ENCODE measurements around the gene ELMO2. TPM values are rescaled to one million over a fixed set of nuclear protein-coding genes. Genes with fewer than 3 reads are reported as not detected.

The ELMO2 gene
- total RNA-seq, 1 donor from 2014 or later = 45.6 TPM

DNA sequence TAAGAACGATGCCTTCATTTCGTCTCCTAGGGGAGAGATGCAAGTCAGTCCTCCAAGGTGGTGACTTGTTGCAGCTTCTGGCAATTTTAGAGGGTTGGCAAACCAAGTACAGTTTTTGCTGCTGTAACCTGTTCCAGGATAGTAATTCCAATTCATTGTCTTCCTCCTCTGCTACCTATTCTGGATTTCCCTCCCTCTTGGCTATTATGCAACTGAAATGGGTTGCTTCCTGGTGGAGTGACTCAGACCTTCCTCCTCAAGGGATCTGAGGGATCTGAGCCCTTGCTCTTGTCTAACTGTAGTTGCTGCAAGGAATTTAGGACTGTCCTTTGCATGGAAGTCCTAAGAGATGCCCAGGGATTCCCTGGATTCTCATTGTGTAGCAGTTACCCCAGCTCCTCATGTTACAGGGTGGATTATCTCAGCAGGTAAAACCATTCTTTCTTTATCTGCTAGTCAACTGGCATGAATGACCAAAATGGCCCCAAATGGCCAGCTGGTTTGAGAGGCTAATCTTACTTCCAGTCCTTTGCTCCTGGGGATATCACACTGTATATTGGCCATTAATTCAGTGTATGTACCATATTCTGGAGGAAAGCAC, 17.6 kb upstream of the ELMO2 start:
- ATAC-seq (ENCODE audit: low read depth) = no peak
- H3K27me3 Mint-ChIP-seq = peaks cover 41% of the 10 kb centered on the region
- CTCF ChIA-PET = no interaction called here

DNA sequence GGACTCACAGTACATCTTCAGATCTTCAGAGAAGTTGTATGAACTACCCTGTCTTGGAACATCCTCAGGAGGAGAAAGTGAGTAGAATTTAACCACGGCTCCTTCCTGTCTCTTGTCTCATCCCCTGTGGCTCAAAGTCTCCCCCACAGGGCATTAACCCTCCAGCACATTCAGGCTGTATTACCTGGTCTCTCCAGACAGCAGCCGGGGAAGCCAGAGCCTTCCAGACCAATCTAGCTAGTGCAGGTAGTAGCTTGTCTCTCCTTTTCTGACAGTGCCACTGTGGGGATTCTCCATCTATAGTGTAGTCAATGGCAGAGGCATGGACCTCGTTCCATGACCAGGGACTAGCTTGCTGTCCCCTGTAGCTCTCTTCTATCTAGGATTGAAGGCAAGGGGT, 16.9 kb upstream of the ELMO2 start:
- H3K36me3 Mint-ChIP-seq (ENCODE audit: low read depth) = no peaks in the 10 kb centered on the region
- no peak for ATAC-seq (ENCODE audit: low read depth)

More for the DNA sequence above, 17.6 kb upstream of the ELMO2 start:
- TF ChIP-seq, protein P1, sequence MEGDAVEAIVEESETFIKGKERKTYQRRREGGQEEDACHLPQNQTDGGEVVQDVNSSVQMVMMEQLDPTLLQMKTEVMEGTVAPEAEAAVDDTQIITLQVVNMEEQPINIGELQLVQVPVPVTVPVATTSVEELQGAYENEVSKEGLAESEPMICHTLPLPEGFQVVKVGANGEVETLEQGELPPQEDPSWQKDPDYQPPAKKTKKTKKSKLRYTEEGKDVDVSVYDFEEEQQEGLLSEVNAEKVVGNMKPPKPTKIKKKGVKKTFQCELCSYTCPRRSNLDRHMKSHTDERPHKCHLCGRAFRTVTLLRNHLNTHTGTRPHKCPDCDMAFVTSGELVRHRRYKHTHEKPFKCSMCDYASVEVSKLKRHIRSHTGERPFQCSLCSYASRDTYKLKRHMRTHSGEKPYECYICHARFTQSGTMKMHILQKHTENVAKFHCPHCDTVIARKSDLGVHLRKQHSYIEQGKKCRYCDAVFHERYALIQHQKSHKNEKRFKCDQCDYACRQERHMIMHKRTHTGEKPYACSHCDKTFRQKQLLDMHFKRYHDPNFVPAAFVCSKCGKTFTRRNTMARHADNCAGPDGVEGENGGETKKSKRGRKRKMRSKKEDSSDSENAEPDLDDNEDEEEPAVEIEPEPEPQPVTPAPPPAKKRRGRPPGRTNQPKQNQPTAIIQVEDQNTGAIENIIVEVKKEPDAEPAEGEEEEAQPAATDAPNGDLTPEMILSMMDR (IDR thresholded peaks at IDR 0.05) = no peak
- no peaks in the 10 kb centered on the region for H3K36me3 Mint-ChIP-seq (ENCODE audit: low read depth)
- intact Hi-C loops (cut with micrococcal nuclease) = no loop called here
- no peaks in the 10 kb centered on the region for H3K4me1 Mint-ChIP-seq
- H3K4me3 Mint-ChIP-seq = no peak overlapping the region
- H3K27ac Mint-ChIP-seq = no peak overlapping the region
- no peak for DNase-seq
- POLR2A ChIA-PET = no interaction called here
- no peaks in the 10 kb centered on the region for H3K9me3 Mint-ChIP-seq

DNA sequence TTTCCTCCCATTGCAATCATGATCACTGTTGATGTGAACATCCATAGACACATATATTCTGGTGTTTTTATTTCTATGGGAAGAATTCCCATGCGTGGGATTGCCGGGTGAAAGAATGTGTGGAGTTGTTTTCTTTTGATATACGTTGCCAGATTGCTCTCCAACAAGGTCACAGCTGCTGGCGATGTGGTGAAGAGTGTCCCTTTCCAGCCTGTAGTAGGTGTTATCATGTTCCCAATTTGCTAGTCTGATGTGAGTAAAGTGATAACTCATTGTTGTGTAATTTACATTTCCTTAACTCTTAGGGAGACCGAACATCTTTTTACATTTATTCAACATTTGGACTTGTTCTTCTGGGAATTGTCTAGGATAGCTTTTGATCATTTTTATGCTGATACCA, 14.5 kb upstream of the ELMO2 start:
- ChIA-PET CTCF (no interaction called here), POLR2A (no interaction called here)
- H3K9me3 Mint-ChIP-seq = peaks cover 6% of the 10 kb centered on the region
- no peaks in the 10 kb centered on the region for H3K36me3 Mint-ChIP-seq (ENCODE audit: low read depth)
- H3K27ac Mint-ChIP-seq = no peak overlapping the region
- TF ChIP-seq, protein P1 (IDR thresholded peaks at IDR 0.05) = no peak
- peaks cover 36% of the 10 kb centered on the region for H3K27me3 Mint-ChIP-seq
- ATAC-seq (ENCODE audit: low read depth) = no peak
- H3K4me1 Mint-ChIP-seq = no peaks in the 10 kb centered on the region
- DNase-seq = no peak
- H3K4me3 Mint-ChIP-seq = no peak overlapping the region
- intact Hi-C loops (cut with micrococcal nuclease) = no loop called here

More for the DNA sequence above, 16.9 kb upstream of the ELMO2 start:
- Mint-ChIP-seq H3K4me3 (no peak overlapping the region), H3K4me1 (no peaks in the 10 kb centered on the region), H3K27me3 (peaks cover 44% of the 10 kb centered on the region), H3K27ac (no peak overlapping the region), H3K9me3 (no peaks in the 10 kb centered on the region)
- ChIA-PET POLR2A (no interaction called here), CTCF (no interaction called here)
- DNase-seq = no peak
- intact Hi-C loops (cut with micrococcal nuclease) = no loop called here
- TF ChIP-seq, protein P1 (IDR thresholded peaks at IDR 0.05) = no peak

DNA sequence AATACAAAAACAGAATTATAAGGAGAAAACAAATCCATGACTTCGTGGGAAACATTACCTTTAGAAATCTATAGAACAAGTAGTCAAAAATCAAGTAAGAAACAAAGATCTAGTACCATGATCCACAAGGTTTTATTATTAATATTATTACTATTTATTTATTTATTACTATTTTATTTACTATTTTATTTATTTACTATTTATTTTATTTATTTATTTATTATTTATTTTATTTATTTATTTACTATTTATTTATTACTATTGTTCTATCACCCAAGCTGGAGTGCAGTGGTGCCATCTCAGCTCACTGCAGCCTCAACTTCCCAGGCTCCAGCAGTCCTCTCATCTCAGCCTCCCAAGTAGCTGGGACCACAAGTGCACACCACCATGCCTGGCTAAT, 13.5 kb upstream of the ELMO2 start:
- ChIA-PET POLR2A (no interaction called here), CTCF (no interaction called here)
- no peaks in the 10 kb centered on the region for H3K4me1 Mint-ChIP-seq
- ATAC-seq (ENCODE audit: low read depth) (no peak), DNase-seq (no peak)
- no peak overlapping the region for H3K4me3 Mint-ChIP-seq
- H3K36me3 Mint-ChIP-seq (ENCODE audit: low read depth) = no peaks in the 10 kb centered on the region
- H3K27ac Mint-ChIP-seq = no peak overlapping the region
- TF ChIP-seq, protein P1 (IDR thresholded peaks at IDR 0.05) = no peak
- peaks cover 6% of the 10 kb centered on the region for H3K9me3 Mint-ChIP-seq
- intact Hi-C loops (cut with micrococcal nuclease) = no loop called here
- peaks cover 36% of the 10 kb centered on the region for H3K27me3 Mint-ChIP-seq

DNA sequence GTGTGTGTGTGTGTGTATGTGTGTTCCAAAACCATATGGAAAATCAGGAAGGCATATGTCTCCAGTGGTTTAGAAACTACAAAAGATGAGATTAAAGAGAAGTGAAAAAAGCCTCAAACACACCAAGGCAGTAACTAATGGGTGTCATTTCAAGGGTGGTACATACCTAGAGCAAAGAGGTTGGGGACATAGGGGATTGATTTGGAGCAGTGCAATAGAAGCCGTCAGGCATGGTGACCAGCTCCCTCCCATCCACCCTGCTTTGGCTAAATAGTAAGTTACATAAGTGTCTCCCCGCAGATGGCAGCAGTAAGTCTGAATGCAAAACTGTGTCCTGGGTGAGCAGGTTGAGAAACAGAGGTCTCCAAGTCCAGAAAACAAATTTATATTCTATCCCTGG, 10.4 kb upstream of the ELMO2 start:
- intact Hi-C loops (cut with micrococcal nuclease) = no loop called here
- Mint-ChIP-seq H3K9me3 (peaks cover 6% of the 10 kb centered on the region), H3K4me1 (no peaks in the 10 kb centered on the region), H3K27me3 (peaks cover 30% of the 10 kb centered on the region), H3K27ac (no peak overlapping the region), H3K4me3 (no peak overlapping the region), H3K36me3 (ENCODE audit: low read depth) (no peaks in the 10 kb centered on the region)
- DNase-seq (no peak), ATAC-seq (ENCODE audit: low read depth) (no peak)
- CTCF ChIA-PET = no interaction called here
- POLR2A ChIA-PET = no interaction called here
- TF ChIP-seq, protein P1 (IDR thresholded peaks at IDR 0.05) = no peak

All from activated B cell treated with CpG ODN at 0.5 μM for 24 hours (primary cell).